MV-4-11 (cell line): ENCODE data around the gene RASGRP3.
"Not testable (repeated sequence)": the region's sequence is repeated elsewhere in the genome, so short reads cannot be mapped to it uniquely, and the experiment has no call there.

Source experiments
- DNase-seq: peaks from one replicate; lab custom pipeline; 2025; lab: John Stamatoyannopoulos, UW

RASGRP3 gene, protein sequence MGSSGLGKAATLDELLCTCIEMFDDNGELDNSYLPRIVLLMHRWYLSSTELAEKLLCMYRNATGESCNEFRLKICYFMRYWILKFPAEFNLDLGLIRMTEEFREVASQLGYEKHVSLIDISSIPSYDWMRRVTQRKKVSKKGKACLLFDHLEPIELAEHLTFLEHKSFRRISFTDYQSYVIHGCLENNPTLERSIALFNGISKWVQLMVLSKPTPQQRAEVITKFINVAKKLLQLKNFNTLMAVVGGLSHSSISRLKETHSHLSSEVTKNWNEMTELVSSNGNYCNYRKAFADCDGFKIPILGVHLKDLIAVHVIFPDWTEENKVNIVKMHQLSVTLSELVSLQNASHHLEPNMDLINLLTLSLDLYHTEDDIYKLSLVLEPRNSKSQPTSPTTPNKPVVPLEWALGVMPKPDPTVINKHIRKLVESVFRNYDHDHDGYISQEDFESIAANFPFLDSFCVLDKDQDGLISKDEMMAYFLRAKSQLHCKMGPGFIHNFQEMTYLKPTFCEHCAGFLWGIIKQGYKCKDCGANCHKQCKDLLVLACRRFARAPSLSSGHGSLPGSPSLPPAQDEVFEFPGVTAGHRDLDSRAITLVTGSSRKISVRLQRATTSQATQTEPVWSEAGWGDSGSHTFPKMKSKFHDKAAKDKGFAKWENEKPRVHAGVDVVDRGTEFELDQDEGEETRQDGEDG

DNA sequence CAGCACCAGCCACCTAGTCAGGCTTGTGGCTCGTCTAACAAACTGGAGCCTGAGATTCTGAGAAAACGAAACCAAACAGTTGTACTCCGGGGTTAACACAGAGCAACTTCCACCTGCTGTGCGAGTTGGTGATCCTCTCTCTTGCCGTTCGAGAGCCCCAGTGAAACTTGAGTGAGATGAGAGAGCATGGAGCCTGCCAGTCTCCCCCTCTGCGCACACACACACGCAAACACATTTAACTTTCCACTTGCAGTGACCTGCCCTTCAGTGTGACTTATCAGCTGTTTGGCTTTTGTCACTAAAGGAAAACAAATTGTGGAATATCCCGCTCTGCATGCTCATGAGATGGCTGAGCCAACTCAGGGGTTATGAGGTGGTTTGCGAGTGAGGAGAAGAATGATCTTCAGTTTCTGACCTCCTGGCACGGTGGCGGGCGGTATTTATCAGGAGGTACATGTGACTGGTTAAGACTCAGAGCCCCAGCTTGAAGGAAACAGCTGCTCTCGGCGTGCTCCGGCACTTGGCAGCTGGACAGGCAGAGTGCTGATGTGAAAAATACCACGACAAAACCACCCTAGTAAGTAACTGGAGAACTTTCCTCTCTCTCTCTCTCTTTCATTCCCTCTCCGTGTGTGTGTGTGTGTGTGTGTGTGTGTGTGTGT lies at the start of gene RASGRP3:
TSS of gene RASGRP3 (plus strand) at position 519 of the 662 bp plus-strand sequence. CDS start 38,488 bp downstream, outside the sequence.
- peak; percentile 69 for DNase-seq

- DNase-seq = no peak
Measured at GRCh38 chr2:33426666-33427231, 49.7 kb upstream of the RASGRP3 start.

DNA sequence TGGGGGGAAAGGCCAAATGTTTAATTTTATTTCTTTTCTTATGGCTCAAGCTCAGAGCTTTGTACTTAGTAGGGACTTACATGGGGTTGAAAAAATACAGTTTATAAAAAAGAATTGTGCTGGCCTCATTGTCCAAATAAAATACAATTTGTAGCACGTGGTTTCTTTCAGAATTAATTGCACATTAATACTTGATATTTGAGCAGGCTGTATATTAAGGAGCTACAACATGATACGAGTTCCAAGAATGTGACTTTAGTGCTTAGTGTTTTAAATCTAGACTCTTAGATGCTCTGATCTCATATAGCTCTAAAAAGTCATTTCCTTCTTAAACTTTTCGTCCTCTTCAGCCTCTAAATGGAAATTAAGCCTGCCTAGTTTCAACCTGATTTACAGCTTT lies 46.4 kb upstream of the RASGRP3 start:
- DNase-seq = no peak

DNA sequence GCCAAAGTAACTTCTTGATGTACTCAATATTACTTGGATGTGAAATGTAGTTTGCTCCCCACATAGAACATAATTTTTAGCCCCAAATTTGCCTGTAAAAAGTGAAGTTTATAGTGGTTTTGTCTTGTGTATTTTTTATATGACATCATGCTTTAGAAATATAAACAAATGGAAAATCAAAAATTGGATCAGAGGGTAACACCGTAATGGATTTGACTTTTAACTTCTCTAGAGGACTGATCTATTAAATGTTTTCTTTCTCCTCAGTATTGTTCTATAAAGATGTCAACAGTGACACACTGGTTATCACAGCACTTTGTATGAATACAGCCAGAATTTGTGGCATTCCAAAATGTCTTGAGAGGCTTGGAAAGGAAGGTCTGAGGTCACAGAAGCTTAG lies 45.6 kb upstream of the RASGRP3 start:
- no peak for DNase-seq

GRCh38 chr2:33432871-33433270 lies 43.6 kb upstream of the RASGRP3 start:
- DNase-seq = no peak

DNA sequence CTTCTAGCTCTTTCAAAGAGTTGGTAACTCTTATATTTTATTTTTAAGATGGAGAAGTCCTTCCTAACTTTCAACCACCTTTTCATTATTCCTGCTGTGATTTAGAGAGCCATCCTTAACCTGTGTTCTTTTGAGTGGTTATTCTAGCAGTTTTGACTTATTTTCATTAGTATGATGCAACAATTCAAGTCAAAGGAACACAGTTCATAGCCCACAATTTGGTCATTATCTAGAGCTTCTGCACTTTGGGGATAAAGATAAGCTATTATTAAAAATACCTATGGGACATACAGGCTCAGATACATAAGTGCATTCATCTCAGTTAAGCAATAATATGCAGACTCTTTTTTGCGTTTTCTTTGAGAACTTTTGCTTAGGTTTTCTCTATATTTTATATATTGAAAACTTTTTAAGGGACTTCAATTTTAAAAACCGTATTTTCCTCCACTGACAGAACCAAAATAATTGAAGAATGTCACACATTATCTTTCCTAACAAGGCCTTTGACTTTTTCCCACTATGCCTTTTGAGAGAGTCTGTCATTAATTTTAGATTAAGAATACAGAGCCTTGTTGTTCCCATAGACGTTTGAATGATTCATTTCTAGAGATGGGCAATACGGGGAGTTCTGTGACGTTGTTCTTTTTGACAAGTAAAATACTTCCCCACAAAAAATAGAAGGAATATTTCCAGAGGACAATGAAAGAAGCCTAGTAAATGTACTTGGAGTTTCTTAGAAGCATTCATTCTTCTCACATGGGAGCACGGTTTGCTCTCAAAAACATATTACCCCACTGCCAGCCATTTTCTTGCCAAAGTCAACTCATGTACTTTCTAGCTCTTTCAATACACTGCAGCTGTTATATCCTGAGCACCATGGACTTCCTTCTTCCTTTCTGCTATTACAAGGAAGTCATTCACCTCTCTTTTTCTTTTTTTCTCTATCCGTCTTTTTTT lies 42.9 kb upstream of the RASGRP3 start:
- DNase-seq = peak; percentile 24

DNA sequence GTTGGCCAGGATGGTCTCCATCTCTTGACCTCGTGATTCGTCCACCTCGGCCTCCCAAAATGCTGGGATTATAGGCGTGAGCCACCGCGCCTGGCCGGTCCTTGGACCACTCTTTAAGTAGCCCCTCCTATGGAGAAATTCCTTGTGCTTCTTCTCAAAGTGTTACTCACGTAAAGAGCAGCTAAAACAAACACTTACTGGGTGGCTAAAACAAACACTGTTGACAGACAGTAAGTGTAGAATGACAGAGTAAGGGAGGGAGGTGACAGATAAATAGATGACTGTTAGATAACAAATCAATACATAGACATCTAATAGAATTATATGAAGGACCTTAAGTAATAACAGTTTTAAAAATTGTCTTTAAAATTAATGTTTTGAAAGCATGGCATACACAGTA lies 40.9 kb upstream of the RASGRP3 start:
- no peak for DNase-seq

GRCh38 chr2:33436083-33436482 lies 40.4 kb upstream of the RASGRP3 start:
- no peak for DNase-seq

GRCh38 chr2:33437297-33437696 lies 39.2 kb upstream of the RASGRP3 start:
- DNase-seq = no peak

GRCh38 chr2:33437815-33438214 lies 38.6 kb upstream of the RASGRP3 start:
- no peak for DNase-seq

DNA sequence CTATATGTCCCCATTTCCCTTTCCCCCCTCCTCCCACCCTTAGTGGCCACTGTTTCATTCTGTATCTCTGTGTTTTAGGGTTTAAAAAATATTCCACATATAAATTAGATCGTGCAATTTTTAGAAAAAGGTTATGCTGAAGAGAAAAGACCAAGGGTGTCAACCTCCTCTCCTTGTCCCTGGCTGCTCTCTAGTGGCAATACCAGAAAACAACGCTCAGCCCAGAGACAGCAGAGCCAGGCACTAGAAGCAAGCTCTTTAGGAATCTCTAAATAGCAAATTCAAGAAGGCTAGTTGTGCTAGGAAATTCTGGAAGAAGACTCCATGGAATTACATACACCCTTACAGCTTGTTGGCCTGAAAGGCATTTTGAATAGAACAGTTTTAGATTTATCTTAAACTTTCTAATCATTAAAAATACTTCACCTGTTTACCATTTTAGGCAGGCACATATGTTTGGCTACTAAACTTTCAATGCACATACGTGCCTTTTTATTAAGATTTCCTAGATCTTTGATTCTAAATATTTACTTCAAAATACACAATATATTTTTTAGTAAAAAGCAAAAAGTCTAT lies 35.1 kb upstream of the RASGRP3 start:
- peak; percentile 65 for DNase-seq

GRCh38 chr2:33442052-33442451 lies 34.4 kb upstream of the RASGRP3 start:
- not testable (repeated sequence) for DNase-seq

DNA sequence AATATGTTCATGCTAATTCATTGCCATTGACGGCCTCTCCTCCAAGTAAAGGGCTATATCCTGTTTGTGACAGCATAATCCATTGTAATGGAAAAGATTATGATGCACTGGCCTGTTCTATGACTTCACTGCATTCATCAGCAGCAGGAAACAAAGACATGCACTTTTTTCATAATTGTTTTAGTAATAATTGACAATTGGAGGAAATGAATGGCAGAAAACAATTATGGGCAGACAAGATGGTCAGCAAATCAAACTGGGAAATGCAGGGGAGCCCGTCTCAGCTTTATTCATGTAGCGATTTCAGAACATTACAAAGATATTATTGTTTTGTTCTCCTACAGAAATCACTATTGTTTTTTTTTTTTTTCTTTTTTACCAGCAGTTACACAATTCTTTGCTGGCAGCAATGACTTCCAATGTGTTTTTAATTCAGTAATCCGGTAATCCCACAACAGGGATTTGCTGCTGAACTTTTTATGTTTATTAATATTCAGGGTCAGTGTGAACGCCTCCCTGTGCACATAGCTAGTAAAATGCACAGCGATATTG lies 33.8 kb upstream of the RASGRP3 start:
- no peak for DNase-seq

GRCh38 chr2:33443274-33443829 lies 33.1 kb upstream of the RASGRP3 start:
- peak; percentile 6 for DNase-seq

GRCh38 chr2:33444967-33445366 lies 31.5 kb upstream of the RASGRP3 start:
- DNase-seq = peak; percentile 14

DNA sequence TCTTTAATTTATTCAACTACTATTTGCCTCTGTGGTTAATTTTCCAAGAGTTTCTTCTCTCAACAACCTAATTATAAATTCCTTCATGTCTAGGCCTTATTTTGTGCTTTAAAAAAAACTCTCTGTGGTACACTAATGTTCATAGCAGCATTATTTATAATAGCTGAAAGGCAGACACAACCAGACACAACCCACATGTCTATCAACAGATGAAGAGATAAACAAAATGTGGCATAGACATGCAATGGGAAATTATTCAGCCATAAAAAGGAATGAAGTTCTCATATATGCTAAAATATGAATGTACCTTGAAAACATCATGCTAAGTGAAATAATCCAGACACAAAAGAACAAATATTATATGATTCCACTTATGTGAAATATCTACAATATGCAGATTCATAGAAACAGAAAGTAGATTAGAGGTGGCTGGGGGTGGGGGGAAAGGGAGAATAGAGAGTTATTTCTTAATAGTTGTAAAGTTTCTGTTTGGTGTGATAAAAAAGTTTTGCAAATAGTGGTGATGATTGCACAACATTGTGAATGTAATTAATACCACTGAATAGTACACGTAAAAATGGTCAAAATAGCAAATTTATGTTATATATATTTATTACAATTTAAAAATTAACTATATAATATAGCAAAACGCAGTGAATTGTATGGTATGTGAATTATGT lies 28.1 kb upstream of the RASGRP3 start:
- DNase-seq = no peak

GRCh38 chr2:33451214-33451613 lies 25.2 kb upstream of the RASGRP3 start:
- DNase-seq = no peak

- DNase-seq = no peak
Measured at GRCh38 chr2:33451825-33452224, 24.6 kb upstream of the RASGRP3 start.

- no peak for DNase-seq
Measured at GRCh38 chr2:33452545-33452944, 23.9 kb upstream of the RASGRP3 start.
